ENCODE data around the gene C9orf43.

DNA sequence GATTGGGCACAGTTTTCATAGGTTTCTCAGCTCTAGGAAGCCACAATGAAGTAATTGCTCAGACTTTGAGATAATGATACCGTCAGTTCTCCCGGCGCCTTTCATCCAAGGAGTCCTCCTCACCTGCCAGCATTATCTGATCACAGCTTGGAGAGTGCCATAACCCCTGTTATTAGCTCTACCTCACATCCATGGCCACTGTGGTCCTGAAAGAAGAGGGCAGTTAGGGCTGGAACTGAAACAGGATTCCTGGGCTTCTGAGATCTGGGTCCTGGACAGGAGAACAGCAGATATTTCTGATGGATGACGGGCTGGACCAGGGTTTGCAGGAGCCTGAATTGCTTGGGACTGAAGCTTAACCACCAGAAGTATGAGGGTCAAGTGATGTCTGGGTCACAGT is 66.5 kb downstream of the C9orf43 start:
- TF ChIP-seq, protein P1, sequence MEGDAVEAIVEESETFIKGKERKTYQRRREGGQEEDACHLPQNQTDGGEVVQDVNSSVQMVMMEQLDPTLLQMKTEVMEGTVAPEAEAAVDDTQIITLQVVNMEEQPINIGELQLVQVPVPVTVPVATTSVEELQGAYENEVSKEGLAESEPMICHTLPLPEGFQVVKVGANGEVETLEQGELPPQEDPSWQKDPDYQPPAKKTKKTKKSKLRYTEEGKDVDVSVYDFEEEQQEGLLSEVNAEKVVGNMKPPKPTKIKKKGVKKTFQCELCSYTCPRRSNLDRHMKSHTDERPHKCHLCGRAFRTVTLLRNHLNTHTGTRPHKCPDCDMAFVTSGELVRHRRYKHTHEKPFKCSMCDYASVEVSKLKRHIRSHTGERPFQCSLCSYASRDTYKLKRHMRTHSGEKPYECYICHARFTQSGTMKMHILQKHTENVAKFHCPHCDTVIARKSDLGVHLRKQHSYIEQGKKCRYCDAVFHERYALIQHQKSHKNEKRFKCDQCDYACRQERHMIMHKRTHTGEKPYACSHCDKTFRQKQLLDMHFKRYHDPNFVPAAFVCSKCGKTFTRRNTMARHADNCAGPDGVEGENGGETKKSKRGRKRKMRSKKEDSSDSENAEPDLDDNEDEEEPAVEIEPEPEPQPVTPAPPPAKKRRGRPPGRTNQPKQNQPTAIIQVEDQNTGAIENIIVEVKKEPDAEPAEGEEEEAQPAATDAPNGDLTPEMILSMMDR (IDR thresholded peaks at IDR 0.05 in 8 of 11, conservative IDR thresholded peaks at IDR 0.05 in 3 of 11) = no peak
- TF ChIP-seq POLR2AphosphoS5 (IDR thresholded peaks at IDR 0.05) (no peak), POLR2A (IDR thresholded peaks at IDR 0.05) (no peak)

All from spleen (tissue), 7 donors.